GM19023 (cell line): ENCODE results near the gene LRP11.
"Not testable (repeated sequence)": the region's sequence is repeated elsewhere in the genome, so short reads cannot be mapped to it uniquely, and the experiment has no call there.

ENCODE experiments used
- ATAC-seq: cut with Tn5 transposase; IDR thresholded peaks from one replicate; pipeline ENCODE4 v1.9.1; 2021; ENCODE audit warnings: mild to moderate bottlenecking, moderate library complexity; ENCODE audit not compliant: unreplicated experiment

LRP11 gene

GRCh38 chr6:149898966-149899365, 34.8 kb upstream of the LRP11 start:
- ATAC-seq, result no peak

GRCh38 chr6:149897855-149898744, 33.9 kb upstream of the LRP11 start, which contains the start of gene RAET1E:
TSS of gene RAET1E (minus strand) at chr6:149898113. CDS start at chr6:149890901, 7,212 bp downstream.
- no peak for ATAC-seq

GRCh38 chr6:149897015-149897697, 33.0 kb upstream of the LRP11 start:
- no peak for ATAC-seq

- no peak for ATAC-seq
Measured at GRCh38 chr6:149896491-149896890, 32.3 kb upstream of the LRP11 start.

- ATAC-seq, result no peak
Measured at GRCh38 chr6:149895833-149896271, 31.7 kb upstream of the LRP11 start.

GRCh38 chr6:149895048-149895590, 31.0 kb upstream of the LRP11 start:
- no peak for ATAC-seq

- ATAC-seq, result not testable (repeated sequence)
Measured at GRCh38 chr6:149891864-149892263, 27.7 kb upstream of the LRP11 start.

- ATAC-seq, result no peak
Measured at GRCh38 chr6:149891259-149891658, 27.1 kb upstream of the LRP11 start.

- ATAC-seq, result no peak
Measured at GRCh38 chr6:149890629-149891045, 26.5 kb upstream of the LRP11 start.

- no peak for ATAC-seq
Measured at GRCh38 chr6:149889326-149889725, 25.2 kb upstream of the LRP11 start.

GRCh38 chr6:149888659-149889058, 24.5 kb upstream of the LRP11 start:
- ATAC-seq, result no peak

GRCh38 chr6:149888093-149888492, 23.9 kb upstream of the LRP11 start:
- ATAC-seq, result no peak

- ATAC-seq, result no peak
Measured at GRCh38 chr6:149887343-149887742, 23.2 kb upstream of the LRP11 start.

- ATAC-seq, result no peak
Measured at GRCh38 chr6:149885888-149886287, 21.7 kb upstream of the LRP11 start.

- ATAC-seq, result no peak
Measured at GRCh38 chr6:149884617-149885016, 20.5 kb upstream of the LRP11 start.

- ATAC-seq, result no peak
Measured at GRCh38 chr6:149884215-149884614, 20.1 kb upstream of the LRP11 start.

- ATAC-seq, result no peak
Measured at GRCh38 chr6:149881860-149882259, 17.7 kb upstream of the LRP11 start.

- no peak for ATAC-seq
Measured at GRCh38 chr6:149881066-149881766, 17.1 kb upstream of the LRP11 start.

- no peak for ATAC-seq
Measured at GRCh38 chr6:149877659-149878058, 13.5 kb upstream of the LRP11 start.

- ATAC-seq, result no peak
Measured at GRCh38 chr6:149876241-149876933, 12.2 kb upstream of the LRP11 start.
